ENCODE measurements around the gene TSPAN13.

DNA sequence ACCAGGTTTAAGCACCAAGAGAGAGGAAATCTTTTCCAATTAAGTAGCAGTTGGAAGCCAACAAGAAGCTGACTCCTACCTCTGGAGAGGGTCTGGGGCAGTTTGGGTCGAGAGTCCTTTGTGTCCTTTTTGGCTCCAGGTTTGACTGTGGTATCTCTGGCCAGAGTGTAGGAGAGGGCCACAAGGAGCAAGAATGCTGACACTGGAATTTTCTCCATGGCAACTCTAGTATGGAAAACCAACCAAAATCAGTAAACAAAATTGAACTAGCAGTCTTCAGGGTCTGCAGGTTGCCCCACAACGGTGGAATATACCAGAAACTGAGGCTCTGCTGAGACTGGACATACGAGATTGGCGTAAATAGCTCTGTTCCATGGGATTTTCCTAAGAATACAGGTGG, 48.0 kb downstream of the TSPAN13 start:
- TF ChIP-seq EZH2 (IDR thresholded peaks at IDR 0.05; ENCODE audit: insufficient read depth, low read length): no peak
- TF ChIP-seq, protein P1, sequence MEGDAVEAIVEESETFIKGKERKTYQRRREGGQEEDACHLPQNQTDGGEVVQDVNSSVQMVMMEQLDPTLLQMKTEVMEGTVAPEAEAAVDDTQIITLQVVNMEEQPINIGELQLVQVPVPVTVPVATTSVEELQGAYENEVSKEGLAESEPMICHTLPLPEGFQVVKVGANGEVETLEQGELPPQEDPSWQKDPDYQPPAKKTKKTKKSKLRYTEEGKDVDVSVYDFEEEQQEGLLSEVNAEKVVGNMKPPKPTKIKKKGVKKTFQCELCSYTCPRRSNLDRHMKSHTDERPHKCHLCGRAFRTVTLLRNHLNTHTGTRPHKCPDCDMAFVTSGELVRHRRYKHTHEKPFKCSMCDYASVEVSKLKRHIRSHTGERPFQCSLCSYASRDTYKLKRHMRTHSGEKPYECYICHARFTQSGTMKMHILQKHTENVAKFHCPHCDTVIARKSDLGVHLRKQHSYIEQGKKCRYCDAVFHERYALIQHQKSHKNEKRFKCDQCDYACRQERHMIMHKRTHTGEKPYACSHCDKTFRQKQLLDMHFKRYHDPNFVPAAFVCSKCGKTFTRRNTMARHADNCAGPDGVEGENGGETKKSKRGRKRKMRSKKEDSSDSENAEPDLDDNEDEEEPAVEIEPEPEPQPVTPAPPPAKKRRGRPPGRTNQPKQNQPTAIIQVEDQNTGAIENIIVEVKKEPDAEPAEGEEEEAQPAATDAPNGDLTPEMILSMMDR (IDR thresholded peaks at IDR 0.05; ENCODE audit: insufficient read depth, low read depth, low read length): no peak
